HG02763 (cell line): ENCODE results near the gene MXD3.
"Not testable (repeated sequence)": the region's sequence is repeated elsewhere in the genome, so short reads cannot be mapped to it uniquely, and the experiment has no call there.

Experiments used
- ATAC-seq: cut with Tn5 transposase; IDR thresholded peaks from one replicate; pipeline ENCODE4 v1.9.1; 2021; ENCODE audit warnings: mild to moderate bottlenecking, moderate library complexity; ENCODE audit not compliant: unreplicated experiment

Gene MXD3

GRCh38 chr5:177311723-177312648 lies at the start of gene MXD3:
Gene MXD3 (minus strand): TSS chr5:177311898. CDS start chr5:177311830, 68 bp downstream.
- peak; percentile 76 for ATAC-seq

GRCh38 chr5:177360740-177361139 lies 49.0 kb upstream of the MXD3 start:
- not testable (repeated sequence) for ATAC-seq

- ATAC-seq: no peak
Measured at GRCh38 chr5:177359860-177360259, 48.2 kb upstream of the MXD3 start.

GRCh38 chr5:177359451-177359851 lies 47.8 kb upstream of the MXD3 start:
- no peak for ATAC-seq

GRCh38 chr5:177358370-177358819 lies 46.7 kb upstream of the MXD3 start:
- ATAC-seq: no peak

- ATAC-seq: peak; percentile 82
Measured at GRCh38 chr5:177357459-177358351, 46.0 kb upstream of the MXD3 start, which contains the start of gene RGS14. Gene RGS14 (plus strand): TSS chr5:177357924. CDS start chr5:177358025, 101 bp downstream.

- ATAC-seq: no peak
Measured at GRCh38 chr5:177357146-177357458, 45.4 kb upstream of the MXD3 start.

GRCh38 chr5:177356746-177357145 lies 45.0 kb upstream of the MXD3 start:
- ATAC-seq: no peak

GRCh38 chr5:177355868-177356168 lies 44.1 kb upstream of the MXD3 start:
- no peak for ATAC-seq

GRCh38 chr5:177355162-177355867 lies 43.6 kb upstream of the MXD3 start:
- no peak for ATAC-seq

GRCh38 chr5:177354711-177355110 lies 43.0 kb upstream of the MXD3 start:
- ATAC-seq: no peak

GRCh38 chr5:177354256-177354655 lies 42.6 kb upstream of the MXD3 start:
- ATAC-seq: no peak

- no peak for ATAC-seq
Measured at GRCh38 chr5:177353093-177353492, 41.4 kb upstream of the MXD3 start.

- peak; percentile 92 for ATAC-seq
Measured at GRCh38 chr5:177351392-177352329, 40.0 kb upstream of the MXD3 start, which contains the start of gene LMAN2. Gene LMAN2 (minus strand): TSS chr5:177351668. CDS start chr5:177351647, 21 bp downstream.

GRCh38 chr5:177350776-177351391 lies 39.2 kb upstream of the MXD3 start:
- ATAC-seq: no peak

GRCh38 chr5:177349762-177350161 lies 38.1 kb upstream of the MXD3 start:
- ATAC-seq: no peak

GRCh38 chr5:177349362-177349647 lies 37.6 kb upstream of the MXD3 start:
- ATAC-seq: no peak

GRCh38 chr5:177347699-177348098 lies 36.0 kb upstream of the MXD3 start:
- ATAC-seq: no peak

- no peak for ATAC-seq
Measured at GRCh38 chr5:177346820-177347219, 35.1 kb upstream of the MXD3 start.

- ATAC-seq: no peak
Measured at GRCh38 chr5:177344891-177345290, 33.2 kb upstream of the MXD3 start.
